Gastroesophageal sphincter (tissue), 3 donors: ENCODE results near the gene ABHD8.

ENCODE experiments used
- CTCF ChIP-seq, 4 experiments: fragments of 200-600 bp in 2 of 4; fragments of 450-650 bp in 2 of 4; sonication (generic) in 1 of 4; IDR thresholded peaks; one replicate each; pipeline ENCODE4 v1.5.1; 2017 to 2019; ENCODE audit warnings: antibody characterized with exemption in 4 of 4, mild to moderate bottlenecking in 2 of 4, moderate library complexity in 2 of 4
- POLR2A ChIP-seq, 2 donors: fragments of 450-650 bp; IDR thresholded peaks; one replicate each; pipeline ENCODE4 v1.6.1; 2017; ENCODE audit warnings: antibody characterized with exemption in 2 of 2, mild to moderate bottlenecking in 2 of 2, moderate library complexity in 1 of 2

GRCh38 chr19:17332360-17332676 is 29.1 kb upstream of the ABHD8 start:
- TF ChIP-seq POLR2A (IDR thresholded peaks at IDR 0.05), result no peak
- TF ChIP-seq CTCF (IDR thresholded peaks at IDR 0.05), result no peak
